Osteocyte (in vitro differentiated cells): Measurements from ENCODE around the gene TMC2. TPM values are rescaled to one million over a fixed set of nuclear protein-coding genes. Genes with fewer than 3 reads are reported as not detected.

Source experiments
- DNase-seq: peaks from one replicate; pipeline ENCODE4 v3.0.0; 2021; ENCODE audit warnings: mixed read lengths; ENCODE audit not compliant: unreplicated experiment; ENCODE audit errors: extremely low spot score
- H3K27ac Mint-ChIP-seq: one replicate; pipeline ENCODE4 v1.8.0; 2021; ENCODE audit warnings: mild to moderate bottlenecking, mixed read lengths; ENCODE audit not compliant: unreplicated experiment
- H3K27me3 Mint-ChIP-seq: one replicate; pipeline ENCODE4 v1.8.0; 2021; ENCODE audit warnings: mixed read lengths; ENCODE audit not compliant: unreplicated experiment
- H3K36me3 Mint-ChIP-seq: one replicate; pipeline ENCODE4 v1.8.0; 2021; ENCODE audit warnings: mixed read lengths; ENCODE audit not compliant: unreplicated experiment
- H3K4me1 Mint-ChIP-seq: one replicate; pipeline ENCODE4 v1.8.0; 2021; ENCODE audit warnings: mixed read lengths; ENCODE audit not compliant: unreplicated experiment
- H3K4me3 Mint-ChIP-seq: one replicate; pipeline ENCODE4 v1.8.0; 2021; ENCODE audit warnings: mild to moderate bottlenecking, moderate library complexity, mixed read lengths; ENCODE audit not compliant: unreplicated experiment
- H3K9me3 Mint-ChIP-seq: one replicate; pipeline ENCODE4 v1.8.0; 2021; ENCODE audit warnings: mixed read lengths; ENCODE audit not compliant: unreplicated experiment
- total RNA-seq: library from RNA; stranded (reverse); gene quantifications from 2 replicates; pipeline ENCODE4 v1.2.1, GENCODE V29; 2021
- TF ChIP-seq, protein P1 (sequence below): fragments of 200-600 bp; sonication (generic); IDR thresholded peaks from 2 replicates; pipeline ENCODE4 v1.5.0; 2021; ENCODE audit warnings: antibody characterized with exemption, mild to moderate bottlenecking, moderate library complexity

Gene TMC2
- total RNA-seq, 1 donor from 2014 or later, result not detected

DNA sequence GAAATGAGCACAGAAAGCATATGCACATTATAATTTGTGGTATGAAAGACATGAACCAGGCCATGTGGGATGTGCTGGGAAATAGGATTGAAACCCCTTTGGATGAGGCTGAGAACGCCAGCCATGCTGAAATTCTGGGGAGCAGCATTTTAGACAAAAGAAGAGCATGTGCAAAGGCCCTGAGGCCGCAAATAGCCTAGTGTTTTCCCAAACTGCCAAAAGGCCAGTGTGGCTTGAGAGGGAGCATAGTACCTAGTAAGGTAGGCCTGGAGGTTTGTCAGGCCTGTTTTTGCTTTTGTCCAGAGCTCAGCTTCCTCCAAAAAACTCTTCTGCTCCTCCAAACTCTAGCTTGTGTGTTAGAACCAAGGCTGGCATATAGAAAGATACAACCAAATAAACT is 58.7 kb downstream of the TMC2 start:
- no peak for DNase-seq
- no peak overlapping the region for H3K4me3 Mint-ChIP-seq
- H3K27ac Mint-ChIP-seq, result no peak overlapping the region
- no peaks in the 10 kb centered on the region for H3K9me3 Mint-ChIP-seq
- peaks cover 22% of the 10 kb centered on the region for H3K27me3 Mint-ChIP-seq
- TF ChIP-seq, protein P1, sequence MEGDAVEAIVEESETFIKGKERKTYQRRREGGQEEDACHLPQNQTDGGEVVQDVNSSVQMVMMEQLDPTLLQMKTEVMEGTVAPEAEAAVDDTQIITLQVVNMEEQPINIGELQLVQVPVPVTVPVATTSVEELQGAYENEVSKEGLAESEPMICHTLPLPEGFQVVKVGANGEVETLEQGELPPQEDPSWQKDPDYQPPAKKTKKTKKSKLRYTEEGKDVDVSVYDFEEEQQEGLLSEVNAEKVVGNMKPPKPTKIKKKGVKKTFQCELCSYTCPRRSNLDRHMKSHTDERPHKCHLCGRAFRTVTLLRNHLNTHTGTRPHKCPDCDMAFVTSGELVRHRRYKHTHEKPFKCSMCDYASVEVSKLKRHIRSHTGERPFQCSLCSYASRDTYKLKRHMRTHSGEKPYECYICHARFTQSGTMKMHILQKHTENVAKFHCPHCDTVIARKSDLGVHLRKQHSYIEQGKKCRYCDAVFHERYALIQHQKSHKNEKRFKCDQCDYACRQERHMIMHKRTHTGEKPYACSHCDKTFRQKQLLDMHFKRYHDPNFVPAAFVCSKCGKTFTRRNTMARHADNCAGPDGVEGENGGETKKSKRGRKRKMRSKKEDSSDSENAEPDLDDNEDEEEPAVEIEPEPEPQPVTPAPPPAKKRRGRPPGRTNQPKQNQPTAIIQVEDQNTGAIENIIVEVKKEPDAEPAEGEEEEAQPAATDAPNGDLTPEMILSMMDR, result no peak
- peaks cover 13% of the 10 kb centered on the region for H3K4me1 Mint-ChIP-seq
- H3K36me3 Mint-ChIP-seq, result no peaks in the 10 kb centered on the region

DNA sequence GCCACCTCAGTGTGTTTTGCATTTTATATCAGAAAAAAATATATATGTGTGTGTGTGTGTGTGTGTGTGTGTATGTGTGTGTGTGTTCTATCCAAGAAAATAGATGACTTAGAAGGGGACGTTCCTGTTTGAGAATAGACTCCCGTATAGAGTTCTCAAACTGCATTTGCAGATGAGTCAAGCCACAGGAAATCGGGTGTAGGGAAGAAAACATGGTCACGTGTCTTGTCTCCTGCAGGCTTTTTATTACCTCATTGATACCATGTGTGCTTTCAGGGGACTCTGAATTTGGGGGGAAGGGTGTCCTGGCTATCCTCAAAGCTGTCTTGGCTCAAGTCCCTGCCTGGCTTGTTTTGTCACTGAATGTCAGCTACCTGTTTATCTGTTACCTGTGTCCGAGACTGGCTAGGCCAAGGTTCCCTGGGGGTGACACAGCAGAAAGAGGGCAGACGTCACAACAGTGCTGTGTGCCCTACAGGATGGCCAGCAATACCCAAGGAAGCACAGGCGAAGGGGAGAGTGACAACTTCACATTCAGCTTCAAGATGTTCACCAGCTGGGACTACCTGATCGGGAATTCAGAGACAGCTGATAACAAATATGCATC is 60.4 kb downstream of the TMC2 start:
- Mint-ChIP-seq H3K27me3 (peaks cover 17% of the 10 kb centered on the region), H3K4me3 (no peak overlapping the region), H3K36me3 (no peaks in the 10 kb centered on the region), H3K27ac (no peak overlapping the region), H3K4me1 (peaks cover 19% of the 10 kb centered on the region), H3K9me3 (no peaks in the 10 kb centered on the region)
- TF ChIP-seq, protein P1, result no peak
- DNase-seq, result no peak

DNA sequence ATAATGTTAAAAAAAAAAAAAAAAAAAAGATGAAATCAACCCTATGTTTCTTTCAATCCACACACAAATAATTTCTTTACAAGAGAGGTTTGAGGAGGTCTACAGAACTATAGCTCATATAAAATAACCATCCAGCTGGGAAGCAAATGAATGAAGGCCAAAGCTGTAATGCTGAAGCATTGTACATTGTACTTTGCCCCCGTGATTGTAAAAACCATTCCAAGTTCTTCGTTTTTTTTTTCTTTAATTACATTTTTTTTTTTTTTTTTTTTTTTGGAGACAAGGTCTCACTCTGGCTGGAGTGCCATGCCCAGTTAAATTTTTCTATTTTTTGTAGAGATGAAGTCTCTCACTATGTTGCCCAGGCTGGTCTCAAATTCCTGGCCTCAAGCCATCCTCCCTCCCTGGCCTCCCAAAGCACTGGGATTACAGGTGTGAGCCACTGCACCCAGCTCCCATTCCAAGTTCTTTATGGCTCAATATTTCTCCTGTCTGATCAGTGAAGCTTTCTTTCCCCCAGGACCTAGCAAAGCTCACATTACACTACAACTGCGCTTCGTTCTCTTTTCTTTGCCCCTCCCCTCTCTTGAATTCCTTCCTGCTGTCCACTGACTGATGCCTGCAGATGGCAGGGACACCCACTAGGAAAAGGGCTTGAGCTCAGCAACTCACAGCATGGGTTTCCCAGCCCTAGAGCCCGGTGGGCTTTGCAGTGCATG is 63.1 kb downstream of the TMC2 start:
- no peaks in the 10 kb centered on the region for H3K9me3 Mint-ChIP-seq

DNA sequence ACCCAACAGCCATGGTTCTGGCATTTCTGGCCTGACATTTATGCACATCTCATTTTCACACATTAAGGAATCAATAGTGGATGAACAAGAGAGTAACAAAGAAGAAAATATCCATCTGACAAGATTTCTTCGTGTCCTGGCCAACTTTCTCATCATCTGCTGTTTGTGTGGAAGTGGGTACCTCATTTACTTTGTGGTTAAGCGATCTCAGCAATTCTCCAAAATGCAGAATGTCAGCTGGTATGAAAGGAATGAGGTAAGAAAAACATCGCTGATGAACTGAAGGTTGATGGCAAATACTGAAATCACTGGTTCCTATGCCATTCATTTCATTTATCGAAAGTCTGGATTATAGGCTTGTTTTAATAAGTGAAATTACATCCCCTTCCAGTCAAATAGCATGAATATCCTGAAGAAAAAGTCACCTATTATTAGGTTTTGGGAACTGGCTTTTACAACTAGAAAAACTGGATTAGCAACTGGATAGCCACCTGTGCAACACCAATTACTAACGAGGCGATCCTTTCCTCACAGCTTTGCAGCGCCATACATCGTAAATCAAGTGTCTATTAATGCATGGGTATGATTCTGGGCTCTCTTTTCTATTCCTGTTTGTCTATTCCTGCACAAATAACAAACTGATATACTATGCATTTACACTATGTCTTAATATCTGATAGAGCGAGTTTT is 65.8 kb downstream of the TMC2 start:
- Mint-ChIP-seq H3K36me3 (peaks cover 3% of the 10 kb centered on the region), H3K27ac (peak overlapping the region; percentile 21), H3K27me3 (peaks cover 2% of the 10 kb centered on the region), H3K9me3 (peaks cover 10% of the 10 kb centered on the region), H3K4me1 (peaks cover 25% of the 10 kb centered on the region), H3K4me3 (no peak overlapping the region)
- no peak for DNase-seq
- TF ChIP-seq, protein P1, result no peak

More for the DNA sequence above, 63.1 kb downstream of the TMC2 start:
- H3K4me1 Mint-ChIP-seq, result peaks cover 29% of the 10 kb centered on the region
- no peak overlapping the region for H3K27ac Mint-ChIP-seq
- H3K4me3 Mint-ChIP-seq, result no peak overlapping the region
- no peak for DNase-seq
- TF ChIP-seq, protein P1, result no peak
- no peaks in the 10 kb centered on the region for H3K36me3 Mint-ChIP-seq
- H3K27me3 Mint-ChIP-seq, result peaks cover under 1% of the 10 kb centered on the region

DNA sequence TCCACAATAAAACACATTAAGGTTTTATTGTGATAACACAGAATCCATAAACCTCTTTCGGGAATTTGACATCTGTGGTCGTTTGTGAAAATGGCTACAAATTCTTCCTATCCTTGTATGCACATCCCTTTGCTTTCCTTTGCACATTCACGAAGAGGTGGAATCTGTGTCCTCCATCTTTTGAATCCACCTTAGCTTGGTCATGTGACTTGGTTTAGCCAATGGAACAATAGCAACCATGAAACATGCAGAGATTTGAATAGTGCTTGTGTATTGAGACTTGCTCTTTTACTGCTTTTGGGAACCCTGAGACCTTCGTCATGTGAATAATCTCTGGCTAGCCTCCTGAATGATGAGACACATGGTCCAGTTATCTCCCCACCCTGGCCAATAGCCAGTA is 66.4 kb downstream of the TMC2 start:
- Mint-ChIP-seq H3K27ac (no peak overlapping the region), H3K27me3 (peaks cover 2% of the 10 kb centered on the region), H3K4me1 (peaks cover 25% of the 10 kb centered on the region), H3K9me3 (peaks cover 14% of the 10 kb centered on the region), H3K4me3 (no peak overlapping the region), H3K36me3 (peaks cover 5% of the 10 kb centered on the region)
- TF ChIP-seq, protein P1, result no peak
- no peak for DNase-seq
